Lower lobe of right lung (tissue), 2 donors: ENCODE data around the gene SORCS2. TPM values are rescaled to one million over a fixed set of nuclear protein-coding genes. Genes with fewer than 3 reads are reported as not detected.

Experiments
- ATAC-seq, 2 donors: fragments of 200-7000 bp; cut with Tn5 transposase; one replicate each; pipeline ENCODE4 v1.9.1; 2020 to 2022; ENCODE audit warnings: mild to moderate bottlenecking in 2 of 2, moderate library complexity in 2 of 2
- DNase-seq: peaks from one replicate; pipeline ENCODE4 v3.0.0-alpha.2; 2020
- H3K27ac ChIP-seq: fragments of 200-600 bp; one replicate; pipeline ENCODE4 v1.8.0; 2022
- H3K27me3 ChIP-seq: fragments of 200-600 bp; one replicate; pipeline ENCODE4 v1.8.0; 2022; ENCODE audit warnings: low read depth
- H3K36me3 ChIP-seq: fragments of 200-600 bp; one replicate; pipeline ENCODE4 v1.8.0; 2022; ENCODE audit warnings: mild to moderate bottlenecking
- H3K4me1 ChIP-seq: fragments of 200-600 bp; one replicate; pipeline ENCODE4 v1.8.0; 2022
- H3K4me3 ChIP-seq: fragments of 200-600 bp; one replicate; pipeline ENCODE4 v1.8.0; 2022; ENCODE audit warnings: mild to moderate bottlenecking
- H3K9me3 ChIP-seq: fragments of 200-600 bp; one replicate; pipeline ENCODE4 v1.8.0; 2022
- CTCF ChIP-seq: fragments of 200-600 bp; IDR thresholded peaks from one replicate; pipeline ENCODE4 v1.8.0; 2022; ENCODE audit warnings: antibody characterized with exemption, mild to moderate bottlenecking
- intact Hi-C: fragments of 100-400 bp; cut with DNase I; formaldehyde crosslinking; loops from one replicate; pipeline ENCODE4 v1.11.0; 2022
- total RNA-seq: library from RNA; stranded (reverse); fragmentation: NEBNext Ultra II Directional; extraction: Animal tissue kit (Norgen Biotek cat#: 25700); gene quantifications from one replicate; pipeline ENCODE4 v1.2.1, GENCODE V29; 2021
- donor health status: DM: no; HTN: yes; CAD: no; lungs with severe emphysema.

Gene SORCS2
- total RNA-seq, 1 donor from 2014 or later: 5.8 TPM

GRCh38 chr4:7436256-7436655, 243.9 kb downstream of the SORCS2 start:
- Histone ChIP-seq H3K4me3 (no peak overlapping the region), H3K27ac (no peak overlapping the region), H3K9me3 (no peaks in the 10 kb centered on the region), H3K4me1 (peaks cover 15% of the 10 kb centered on the region), H3K36me3 (no peaks in the 10 kb centered on the region), H3K27me3 (peaks cover 3% of the 10 kb centered on the region)
- TF ChIP-seq CTCF: no peak
- no peak for ATAC-seq
- DNase-seq: no peak
- intact Hi-C loops: no loop called here

- no peak for TF ChIP-seq CTCF
- Histone ChIP-seq H3K4me3 (no peak overlapping the region), H3K27ac (no peak overlapping the region), H3K27me3 (peaks cover 3% of the 10 kb centered on the region), H3K36me3 (no peaks in the 10 kb centered on the region), H3K9me3 (no peaks in the 10 kb centered on the region), H3K4me1 (peaks cover 13% of the 10 kb centered on the region)
- intact Hi-C loops: no loop called here
- DNase-seq (no peak), ATAC-seq (no peak)
These were observed 247.4 kb downstream of the SORCS2 start for GRCh38 chr4:7439699-7440098.

- intact Hi-C loops: no loop called here
- H3K36me3 ChIP-seq: no peaks in the 10 kb centered on the region
- H3K27me3 ChIP-seq: peaks cover 3% of the 10 kb centered on the region
These were observed 248.9 kb downstream of the SORCS2 start for GRCh38 chr4:7441201-7441600.

GRCh38 chr4:7442574-7443162, 250.3 kb downstream of the SORCS2 start:
- no peak for DNase-seq
- ATAC-seq: no peak

More at GRCh38 chr4:7441201-7441600, 248.9 kb downstream of the SORCS2 start:
- Histone ChIP-seq H3K4me3 (no peak overlapping the region), H3K27ac (no peak overlapping the region), H3K9me3 (no peaks in the 10 kb centered on the region), H3K4me1 (peaks cover under 1% of the 10 kb centered on the region)
- DNase-seq (no peak), ATAC-seq (no peak)
- TF ChIP-seq CTCF: no peak

GRCh38 chr4:7444314-7444713, 252.0 kb downstream of the SORCS2 start:
- no peak for TF ChIP-seq CTCF
- DNase-seq (no peak), ATAC-seq (no peak)
- H3K4me3 ChIP-seq: no peak overlapping the region
- H3K27ac ChIP-seq: no peak overlapping the region
- H3K4me1 ChIP-seq: no peaks in the 10 kb centered on the region
- H3K9me3 ChIP-seq: no peaks in the 10 kb centered on the region
- no peaks in the 10 kb centered on the region for H3K36me3 ChIP-seq
- intact Hi-C loops: no loop called here
- no peaks in the 10 kb centered on the region for H3K27me3 ChIP-seq

More at GRCh38 chr4:7442574-7443162, 250.3 kb downstream of the SORCS2 start:
- Histone ChIP-seq H3K9me3 (no peaks in the 10 kb centered on the region), H3K36me3 (no peaks in the 10 kb centered on the region), H3K27ac (no peak overlapping the region), H3K4me3 (no peak overlapping the region), H3K27me3 (no peaks in the 10 kb centered on the region), H3K4me1 (no peaks in the 10 kb centered on the region)
- no peak for TF ChIP-seq CTCF
- intact Hi-C loops: no loop called here
